Suprapubic skin (tissue), 4 donors: ENCODE data around the gene SCAMP3. TPM values are rescaled to one million over a fixed set of nuclear protein-coding genes. Genes with fewer than 3 reads are reported as not detected.

Experiments
- DNase-seq, 2 donors: peaks; one replicate each; pipeline ENCODE4 v3.0.0-alpha.2; 2019; ENCODE audit warnings: low spot score in 2 of 2
- H3K27ac ChIP-seq: fragments of 200-600 bp; sonication (generic); one replicate; pipeline ENCODE4 v1.5.1; 2019
- H3K27me3 ChIP-seq: fragments of 200-600 bp; sonication (generic); one replicate; pipeline ENCODE4 v1.5.1; 2019
- H3K36me3 ChIP-seq: fragments of 200-600 bp; sonication (generic); one replicate; pipeline ENCODE4 v1.5.1; 2019
- H3K4me1 ChIP-seq: fragments of 200-600 bp; sonication (generic); one replicate; pipeline ENCODE4 v1.5.1; 2019
- H3K4me3 ChIP-seq: fragments of 200-600 bp; sonication (generic); one replicate; pipeline ENCODE4 v1.5.1; 2019; ENCODE audit warnings: mild to moderate bottlenecking
- H3K9me3 ChIP-seq: fragments of 200-600 bp; sonication (generic); one replicate; pipeline ENCODE4 v1.5.1; 2019
- EP300 ChIP-seq: sonication (generic); formaldehyde crosslinking; IDR thresholded peaks from one replicate; pipeline ENCODE4 v1.6.1; 2017; ENCODE audit warnings: antibody characterized with exemption
- POLR2A ChIP-seq, 2 donors: fragments of 450-650 bp; IDR thresholded peaks; one replicate each; pipeline ENCODE4 v1.6.1; 2017; ENCODE audit warnings: antibody characterized with exemption in 2 of 2, mild to moderate bottlenecking in 2 of 2, moderate library complexity in 2 of 2
- POLR2AphosphoS5 ChIP-seq, 3 donors: sonication (generic); formaldehyde crosslinking; IDR thresholded peaks; one replicate each; pipeline ENCODE4 v1.6.1; 2017; ENCODE audit warnings: antibody characterized with exemption in 3 of 3
- WGBS: methylation state at CpG from one replicate; pipeline ENCODE4 v1.1.5; 2018; 5-methylcytosine and 5-hydroxymethylcytosine counted together
- total RNA-seq, 4 donors: library from RNA; depleted of rRNA; stranded (reverse); fragments of >200 nt; gene quantifications; one replicate each; pipeline ENCODE4 v1.1.0, GENCODE V29; 2016
- TF ChIP-seq, protein P1 (sequence below), 2 donors: fragments of 200-600 bp in 1 of 2; fragments of 450-650 bp in 1 of 2; sonication (generic) in 1 of 2; IDR thresholded peaks; one replicate each; pipeline ENCODE4 v1.5.1; 2016 to 2019; ENCODE audit warnings: antibody characterized with exemption in 2 of 2, mild to moderate bottlenecking in 1 of 2, moderate library complexity in 1 of 2

Gene SCAMP3
- total RNA-seq, 4 donors from 2014 or later = 45.1 to 73.3 (median 67.6) TPM

DNA sequence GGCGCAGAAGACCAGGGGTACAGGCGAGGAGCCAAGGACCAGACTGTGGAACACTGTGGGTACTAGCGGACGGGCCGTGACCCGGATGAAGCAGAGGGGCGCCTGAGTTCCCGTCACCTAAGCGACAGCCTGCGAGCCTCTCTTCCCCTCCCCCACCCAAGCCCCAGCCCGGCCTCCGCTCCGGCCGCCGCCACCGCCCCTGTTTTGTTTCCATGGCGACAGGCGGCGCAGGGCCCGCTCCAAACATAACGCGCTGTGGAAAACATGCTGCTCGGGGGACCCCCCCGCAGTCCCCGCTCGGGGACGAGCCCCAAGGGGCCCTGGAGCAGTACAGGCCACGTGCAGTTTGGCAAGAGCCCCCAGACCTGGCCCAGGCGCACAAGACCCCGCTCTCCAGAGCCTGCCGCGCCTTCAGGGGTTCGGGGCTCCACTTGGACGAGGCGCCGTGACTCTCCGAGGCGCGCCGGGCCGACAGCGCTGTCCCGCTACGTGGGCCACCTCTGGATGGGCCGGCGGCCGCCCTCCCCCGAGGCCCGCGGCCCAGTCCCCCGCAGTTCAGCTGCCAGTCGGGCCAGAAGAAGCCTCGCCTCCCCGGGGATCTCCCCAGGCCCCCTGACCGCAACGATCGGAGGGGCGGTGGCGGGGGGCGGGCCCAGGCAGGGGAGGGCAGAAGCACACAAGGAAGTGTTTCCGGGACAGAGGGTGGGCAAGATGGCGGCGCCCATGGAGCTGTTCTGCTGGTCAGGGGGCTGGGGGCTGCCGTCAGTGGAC, 53.4 kb downstream of the SCAMP3 start, which contains the start of gene MTX1:
MTX1 (plus strand) TSS at position 155 of the 771 bp plus-strand sequence; CDS start at position 265, 110 bp downstream.
- DNase-seq = peak; percentile 96 to 97
- Histone ChIP-seq H3K9me3 (no peaks in the 10 kb centered on the region), H3K4me1 (peaks cover 33% of the 10 kb centered on the region), H3K27ac (peak within 1 kb of the TSS; percentile 100), H3K27me3 (no peaks in the 10 kb centered on the region), H3K4me3 (peak within 1 kb of the TSS; percentile 97), H3K36me3 (peaks cover 7% of the 10 kb centered on the region)
- TF ChIP-seq POLR2A (IDR thresholded peaks at IDR 0.05) = peak in 1 of 2 donors; percentile 50
- no peak for TF ChIP-seq EP300
- peak in 1 of 3 donors; percentile 78 for TF ChIP-seq POLR2AphosphoS5 (IDR thresholded peaks at IDR 0.05)
- TF ChIP-seq, protein P1, sequence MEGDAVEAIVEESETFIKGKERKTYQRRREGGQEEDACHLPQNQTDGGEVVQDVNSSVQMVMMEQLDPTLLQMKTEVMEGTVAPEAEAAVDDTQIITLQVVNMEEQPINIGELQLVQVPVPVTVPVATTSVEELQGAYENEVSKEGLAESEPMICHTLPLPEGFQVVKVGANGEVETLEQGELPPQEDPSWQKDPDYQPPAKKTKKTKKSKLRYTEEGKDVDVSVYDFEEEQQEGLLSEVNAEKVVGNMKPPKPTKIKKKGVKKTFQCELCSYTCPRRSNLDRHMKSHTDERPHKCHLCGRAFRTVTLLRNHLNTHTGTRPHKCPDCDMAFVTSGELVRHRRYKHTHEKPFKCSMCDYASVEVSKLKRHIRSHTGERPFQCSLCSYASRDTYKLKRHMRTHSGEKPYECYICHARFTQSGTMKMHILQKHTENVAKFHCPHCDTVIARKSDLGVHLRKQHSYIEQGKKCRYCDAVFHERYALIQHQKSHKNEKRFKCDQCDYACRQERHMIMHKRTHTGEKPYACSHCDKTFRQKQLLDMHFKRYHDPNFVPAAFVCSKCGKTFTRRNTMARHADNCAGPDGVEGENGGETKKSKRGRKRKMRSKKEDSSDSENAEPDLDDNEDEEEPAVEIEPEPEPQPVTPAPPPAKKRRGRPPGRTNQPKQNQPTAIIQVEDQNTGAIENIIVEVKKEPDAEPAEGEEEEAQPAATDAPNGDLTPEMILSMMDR (IDR thresholded peaks at IDR 0.05) = no peak
- 0% methylated on average over 37 of the region's 64 CpGs for WGBS

GRCh38 chr1:155207806-155208540, 54.2 kb downstream of the SCAMP3 start, which contains the start of gene THBS3:
Gene THBS3, minus strand, starts transcription at chr1:155207897. Its CDS starts 21 bp downstream, at chr1:155207876.
- H3K36me3 ChIP-seq = peaks cover 7% of the 10 kb centered on the region
- DNase-seq = no peak
- WGBS = 5% methylated on average over 17 of the region's 17 CpGs
- peak within 1 kb of the TSS; percentile 97 for H3K4me3 ChIP-seq
- peak within 1 kb of the TSS; percentile 100 for H3K27ac ChIP-seq
- no peaks in the 10 kb centered on the region for H3K9me3 ChIP-seq
- H3K4me1 ChIP-seq = peaks cover 33% of the 10 kb centered on the region
- no peak for TF ChIP-seq EP300
- TF ChIP-seq POLR2A (IDR thresholded peaks at IDR 0.05) = no peak
- TF ChIP-seq, protein P1 (IDR thresholded peaks at IDR 0.05) = no peak
- TF ChIP-seq POLR2AphosphoS5 (IDR thresholded peaks at IDR 0.05) = no peak
- no peaks in the 10 kb centered on the region for H3K27me3 ChIP-seq

GRCh38 chr1:155206891-155207805, 55.0 kb downstream of the SCAMP3 start:
- Histone ChIP-seq H3K4me3 (peak overlapping the region; percentile 97), H3K36me3 (peaks cover 7% of the 10 kb centered on the region), H3K4me1 (peaks cover 33% of the 10 kb centered on the region), H3K27me3 (no peaks in the 10 kb centered on the region), H3K9me3 (no peaks in the 10 kb centered on the region), H3K27ac (peak overlapping the region; percentile 100)
- TF ChIP-seq POLR2A (IDR thresholded peaks at IDR 0.05) (no peak), EP300 (no peak), POLR2AphosphoS5 (IDR thresholded peaks at IDR 0.05) (peak in 1 of 3 donors; percentile 31)
- TF ChIP-seq, protein P1 (IDR thresholded peaks at IDR 0.05) = peak; percentile 70 to 79
- 24% methylated on average over 13 of the region's 13 CpGs for WGBS
- peak; percentile 91 for DNase-seq

Other genes starting within 250 kb of the SCAMP3 start
- gene DCST2, start 228.6 kb downstream of the SCAMP3 start, total RNA-seq = 10 to 100 TPM; 13.4 to 36.0 (median 14.5) TPM
- 1 to 10 TPM in 3 of 4 donors, under 1 TPM in 1; 0.55 to 8.2 (median 2.8) TPM for gene DCST1, start 228.5 kb downstream of the SCAMP3 start, total RNA-seq
- 100 to 1,000 TPM; 304 to 327 (median 321) TPM for gene ADAM15, start 211.0 kb downstream of the SCAMP3 start, total RNA-seq
- gene EFNA4, start 198.6 kb downstream of the SCAMP3 start, total RNA-seq = 10 to 100 TPM; 22.4 to 44.2 (median 28.7) TPM
- 100 to 1,000 TPM in 1 of 4 donors, 10 to 100 TPM in 3; 28.8 to 104 (median 77.6) TPM for gene EFNA3, start 183.5 kb downstream of the SCAMP3 start, total RNA-seq
- 100 to 1,000 TPM in 3 of 4 donors, 10 to 100 TPM in 1; 88.9 to 198 (median 120) TPM for gene EFNA1, start 134.5 kb downstream of the SCAMP3 start, total RNA-seq
- 10 to 100 TPM; 27.9 to 56.1 (median 32.6) TPM for gene SLC50A1, start 126.5 kb downstream of the SCAMP3 start, total RNA-seq
- gene DPM3, start 121.8 kb downstream of the SCAMP3 start, total RNA-seq = 10 to 100 TPM; 23.7 to 43.7 (median 30.2) TPM
- 100 to 1,000 TPM in 2 of 4 donors, 10 to 100 TPM in 2; 77.1 to 180 (median 113) TPM for gene KRTCAP2, start 89.1 kb downstream of the SCAMP3 start, total RNA-seq
- gene TRIM46, start 88.5 kb downstream of the SCAMP3 start, total RNA-seq = under 1 TPM in 2 of 4 donors, not detected in 2; 0.34 to 0.80 TPM
- 10 to 100 TPM; 21.4 to 90.8 (median 26.7) TPM for gene THBS3, start 54.5 kb downstream of the SCAMP3 start, total RNA-seq
- 10 to 100 TPM; 19.8 to 51.7 (median 36.9) TPM for gene MTX1, start 53.7 kb downstream of the SCAMP3 start, total RNA-seq
- 10 to 100 TPM; 23.6 to 32.1 (median 25.7) TPM for gene ENTREP3, start 6.9 kb downstream of the SCAMP3 start, total RNA-seq
- 10 to 100 TPM; 27.6 to 72.3 (median 36.2) TPM for gene CLK2, start 11.1 kb upstream of the SCAMP3 start, total RNA-seq
- 10 to 100 TPM in 3 of 4 donors, 1 to 10 TPM in 1; 6.6 to 12.8 (median 10.4) TPM for gene HCN3, start 15.1 kb upstream of the SCAMP3 start, total RNA-seq
- 1 to 10 TPM in 3 of 4 donors, under 1 TPM in 1; 0.24 to 2.5 (median 2.1) TPM for gene PKLR, start 39.1 kb upstream of the SCAMP3 start, total RNA-seq
- 100 to 1,000 TPM; 110 to 194 (median 147) TPM for gene FDPS, start 46.5 kb upstream of the SCAMP3 start, total RNA-seq
- gene RUSC1, start 58.5 kb upstream of the SCAMP3 start, total RNA-seq = 10 to 100 TPM; 34.2 to 51.5 (median 42.8) TPM